Subcutaneous adipose tissue (tissue), 4 donors: ENCODE results near the gene NDUFB10. TPM values are rescaled to one million over a fixed set of nuclear protein-coding genes. Genes with fewer than 3 reads are reported as not detected.

Experiments used
- CTCF ChIP-seq: fragments of 450-650 bp; IDR thresholded peaks from one replicate; pipeline ENCODE4 v1.5.1; 2016; ENCODE audit warnings: low read depth, mild to moderate bottlenecking, control low read depth, antibody characterized with exemption, moderate library complexity
- total RNA-seq, 4 donors: library from RNA; depleted of rRNA; stranded (reverse); fragments of >200 nt; gene quantifications; one replicate each; pipeline ENCODE4 v1.1.0, GENCODE V29; 2016

NDUFB10 gene
- total RNA-seq, 4 donors from 2014 or later: 120 to 198 (median 186) TPM

- no peak for TF ChIP-seq CTCF
These were observed 44.4 kb upstream of the NDUFB10 start for GRCh38 chr16:1914988-1915387.

- TF ChIP-seq CTCF: no peak
These were observed 43.4 kb upstream of the NDUFB10 start for GRCh38 chr16:1915732-1916639.

GRCh38 chr16:1916640-1916990, 42.7 kb upstream of the NDUFB10 start:
- no peak for TF ChIP-seq CTCF

GRCh38 chr16:1917056-1917664, 42.2 kb upstream of the NDUFB10 start:
- no peak for TF ChIP-seq CTCF

GRCh38 chr16:1917665-1918350, 41.5 kb upstream of the NDUFB10 start:
- TF ChIP-seq CTCF: no peak

GRCh38 chr16:1918351-1919326, 40.7 kb upstream of the NDUFB10 start, which contains the start of gene HS3ST6:
Gene HS3ST6 (minus strand): TSS chr16:1918415. CDS start chr16:1918323, 92 bp downstream.
- TF ChIP-seq CTCF: no peak
